Type B pancreatic cell (in vitro differentiated cells): ENCODE data around the gene FAT2. TPM values are rescaled to one million over a fixed set of nuclear protein-coding genes. Genes with fewer than 3 reads are reported as not detected.

Source experiments
- DNase-seq: peaks from one replicate; pipeline ENCODE4 v3.0.0; 2021; ENCODE audit warnings: mixed read lengths; ENCODE audit not compliant: unreplicated experiment; ENCODE audit errors: extremely low spot score
- H3K27ac Mint-ChIP-seq: 2 replicates; pipeline ENCODE4 v1.8.0; 2021; ENCODE audit warnings: mild to moderate bottlenecking, mixed read lengths
- H3K27me3 Mint-ChIP-seq: 2 replicates; pipeline ENCODE4 v1.8.0; 2021; ENCODE audit warnings: mixed read lengths
- H3K36me3 Mint-ChIP-seq: 2 replicates; pipeline ENCODE4 v1.8.0; 2021; ENCODE audit warnings: mixed read lengths
- H3K4me1 Mint-ChIP-seq: one replicate; pipeline ENCODE4 v1.8.0; 2021; ENCODE audit warnings: mixed read lengths; ENCODE audit not compliant: unreplicated experiment
- H3K4me3 Mint-ChIP-seq: 2 replicates; pipeline ENCODE4 v1.8.0; 2021; ENCODE audit warnings: mild to moderate bottlenecking, mixed read lengths
- H3K9me3 Mint-ChIP-seq: 2 replicates; pipeline ENCODE4 v1.8.0; 2021; ENCODE audit warnings: mixed read lengths
- total RNA-seq: library from RNA; stranded (reverse); gene quantifications from 2 replicates; pipeline ENCODE4 v1.2.1, GENCODE V29; 2021; ENCODE audit warnings: low replicate concordance
- TF ChIP-seq, protein P1 (sequence below): fragments of 200-600 bp; sonication (generic); conservative IDR thresholded peaks from 2 replicates; pipeline ENCODE4 v1.5.0; 2021; ENCODE audit warnings: antibody characterized with exemption, mild to moderate bottlenecking

The FAT2 gene
- total RNA-seq, 1 donor from 2014 or later: 0.80 TPM

DNA sequence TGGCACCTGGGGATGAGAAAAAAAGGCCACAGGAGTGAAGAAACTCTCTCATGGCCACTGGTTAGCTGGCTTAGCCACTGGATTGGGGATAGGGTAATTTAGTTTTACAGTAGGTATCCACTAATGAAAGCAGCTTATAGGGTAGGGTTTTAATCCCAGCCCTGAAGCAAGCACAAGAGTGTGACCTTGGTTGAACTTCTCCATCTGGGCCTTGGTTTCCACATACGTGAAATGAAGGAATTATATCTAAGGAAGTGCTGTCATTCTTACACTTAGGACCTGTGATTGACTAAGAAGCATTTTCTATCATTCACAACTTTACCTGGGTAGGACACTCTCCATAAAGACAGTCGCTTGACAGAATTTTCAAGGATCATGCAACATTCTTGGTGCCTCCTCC lies 49.6 kb downstream of the FAT2 start:
- Mint-ChIP-seq H3K27me3 (peaks cover 8% of the 10 kb centered on the region), H3K4me3 (no peak overlapping the region), H3K36me3 (no peaks in the 10 kb centered on the region), H3K4me1 (no peaks in the 10 kb centered on the region), H3K9me3 (no peaks in the 10 kb centered on the region), H3K27ac (peak overlapping the region; percentile 34)
- TF ChIP-seq, protein P1, sequence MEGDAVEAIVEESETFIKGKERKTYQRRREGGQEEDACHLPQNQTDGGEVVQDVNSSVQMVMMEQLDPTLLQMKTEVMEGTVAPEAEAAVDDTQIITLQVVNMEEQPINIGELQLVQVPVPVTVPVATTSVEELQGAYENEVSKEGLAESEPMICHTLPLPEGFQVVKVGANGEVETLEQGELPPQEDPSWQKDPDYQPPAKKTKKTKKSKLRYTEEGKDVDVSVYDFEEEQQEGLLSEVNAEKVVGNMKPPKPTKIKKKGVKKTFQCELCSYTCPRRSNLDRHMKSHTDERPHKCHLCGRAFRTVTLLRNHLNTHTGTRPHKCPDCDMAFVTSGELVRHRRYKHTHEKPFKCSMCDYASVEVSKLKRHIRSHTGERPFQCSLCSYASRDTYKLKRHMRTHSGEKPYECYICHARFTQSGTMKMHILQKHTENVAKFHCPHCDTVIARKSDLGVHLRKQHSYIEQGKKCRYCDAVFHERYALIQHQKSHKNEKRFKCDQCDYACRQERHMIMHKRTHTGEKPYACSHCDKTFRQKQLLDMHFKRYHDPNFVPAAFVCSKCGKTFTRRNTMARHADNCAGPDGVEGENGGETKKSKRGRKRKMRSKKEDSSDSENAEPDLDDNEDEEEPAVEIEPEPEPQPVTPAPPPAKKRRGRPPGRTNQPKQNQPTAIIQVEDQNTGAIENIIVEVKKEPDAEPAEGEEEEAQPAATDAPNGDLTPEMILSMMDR: no peak
- DNase-seq: no peak

Other genes with a start within 250 kb of the FAT2 start
- not detected in 2 replicates for gene SLC36A2, start 243.8 kb downstream of the FAT2 start, total RNA-seq
- gene SLC36A1, start 143.7 kb downstream of the FAT2 start, total RNA-seq: 15.5 and 18.2 TPM in 2 replicates
- 454 and 973 TPM in 2 replicates for gene SPARC, start 95.6 kb upstream of the FAT2 start, total RNA-seq
- 81.0 and 110 TPM in 2 replicates for gene ATOX1, start 167.3 kb upstream of the FAT2 start, total RNA-seq
- 218 and 241 TPM in 2 replicates for gene G3BP1, start 180.6 kb upstream of the FAT2 start, total RNA-seq